Measurements from ENCODE around the gene RASGEF1C.

GRCh38 chr5:180075703-180076102 lies 133.3 kb downstream of the RASGEF1C start:
- TF ChIP-seq PHF8 (CRISPR knock-in tag; IDR thresholded peaks at IDR 0.05) (no peak), CEBPB (IDR thresholded peaks at IDR 0.05; ENCODE audit: borderline replicate concordance, low read depth, low read length) (no peak), ELF4 (CRISPR knock-in tag; IDR thresholded peaks at IDR 0.05; ENCODE audit: borderline replicate concordance) (no peak), EP300 (IDR thresholded peaks at IDR 0.05; ENCODE audit: low read depth in 2 of 2, low read length in 2 of 2) (no peak), EP300 (CRISPR knock-in tag; IDR thresholded peaks at IDR 0.05; ENCODE audit: borderline replicate concordance) (no peak), CTCF (CRISPR knock-in tag; IDR thresholded peaks at IDR 0.05) (no peak), CBX5 (CRISPR knock-in tag; IDR thresholded peaks at IDR 0.05; ENCODE audit: borderline replicate concordance) (no peak), SUZ12 (IDR thresholded peaks at IDR 0.05; ENCODE audit: low read depth, low read length) (no peak), ZBTB33 (CRISPR knock-in tag; IDR thresholded peaks at IDR 0.05) (no peak), ZNF646 (CRISPR knock-in tag; IDR thresholded peaks at IDR 0.05) (no peak), MAFK (conservative IDR thresholded peaks at IDR 0.05 in 1 of 2, IDR thresholded peaks at IDR 0.05 in 1 of 2; ENCODE audit: low read length in 2 of 2) (no peak), SKIL (CRISPR knock-in tag; IDR thresholded peaks at IDR 0.05; ENCODE audit: borderline replicate concordance) (no peak), KLF12 (CRISPR knock-in tag; IDR thresholded peaks at IDR 0.05; ENCODE audit: borderline replicate concordance) (no peak), ZBTB21 (CRISPR knock-in tag; IDR thresholded peaks at IDR 0.05) (no peak)
